H9 (cell line): ENCODE data around the gene IL20RB. TPM values are rescaled to one million over a fixed set of nuclear protein-coding genes. Genes with fewer than 3 reads are reported as not detected.

ENCODE experiments used
- DNase-seq: peaks from one replicate; pipeline ENCODE4 v3.0.0-alpha.2; 2017
- H2AFZ ChIP-seq: one replicate; pipeline ENCODE4 v1.6.1; 2013; ENCODE audit warnings: mild to moderate bottlenecking, low read length, control low read depth, moderate library complexity
- H2AK5ac ChIP-seq: 2 replicates; pipeline ENCODE4 v1.6.1; 2013; ENCODE audit warnings: low read length, control low read depth, mixed read lengths; ENCODE audit not compliant: insufficient read length
- H2BK120ac ChIP-seq: one replicate; pipeline ENCODE4 v1.6.1; 2013; ENCODE audit warnings: low read depth, mild to moderate bottlenecking, low read length, control low read depth, inconsistent platforms; ENCODE audit not compliant: poor library complexity, severe bottlenecking
- H2BK12ac ChIP-seq: 2 replicates; pipeline ENCODE4 v1.6.1; 2013; ENCODE audit warnings: low read length, control low read depth, mixed read lengths, low read depth; ENCODE audit not compliant: insufficient read length
- H2BK15ac ChIP-seq: 2 replicates; pipeline ENCODE4 v1.6.1; 2013; ENCODE audit warnings: low read depth, low read length, control low read depth
- H2BK20ac ChIP-seq: one replicate; pipeline ENCODE4 v1.6.1; 2013; ENCODE audit warnings: low read depth, mild to moderate bottlenecking, low read length, control low read depth, inconsistent platforms; ENCODE audit not compliant: poor library complexity, severe bottlenecking
- H2BK5ac ChIP-seq: 2 replicates; pipeline ENCODE4 v1.6.1; 2013; ENCODE audit warnings: low read length, control low read depth, mixed read lengths; ENCODE audit not compliant: insufficient read length
- H3K14ac ChIP-seq: 2 replicates; pipeline ENCODE4 v1.6.1; 2013; ENCODE audit warnings: low read length, control low read depth; ENCODE audit not compliant: insufficient read depth
- H3K18ac ChIP-seq: 2 replicates; pipeline ENCODE4 v1.6.1; 2013; ENCODE audit warnings: low read depth, mild to moderate bottlenecking, mixed read lengths, low read length, control low read depth; ENCODE audit not compliant: insufficient read length
- H3K23ac ChIP-seq: 2 replicates; pipeline ENCODE4 v1.6.1; 2013; ENCODE audit warnings: low read length, control low read depth, mixed read lengths, low read depth; ENCODE audit not compliant: insufficient read length
- H3K23me2 ChIP-seq: 2 replicates; pipeline ENCODE4 v1.6.1; 2013; ENCODE audit warnings: low read depth, mild to moderate bottlenecking, mixed read lengths, low read length, control low read depth; ENCODE audit not compliant: insufficient read length, poor library complexity, severe bottlenecking
- H3K27ac ChIP-seq: 2 replicates; pipeline ENCODE4 v1.5.1; 2013; ENCODE audit warnings: low read length, control low read depth, mixed read lengths, low read depth; ENCODE audit not compliant: insufficient read length
- H3K27me3 ChIP-seq: 2 replicates; pipeline ENCODE4 v1.6.1; 2013; ENCODE audit warnings: low read length, control low read depth, inconsistent platforms; ENCODE audit not compliant: insufficient read depth
- H3K4ac ChIP-seq: 2 replicates; pipeline ENCODE4 v1.6.1; 2013; ENCODE audit warnings: low read depth, mild to moderate bottlenecking, control low read depth, inconsistent platforms, low read length, moderate library complexity
- H3K4me1 ChIP-seq: 2 replicates; pipeline ENCODE4 v1.6.1; 2013; ENCODE audit warnings: low read length, control low read depth, inconsistent platforms; ENCODE audit not compliant: insufficient read depth
- H3K4me2 ChIP-seq: 2 replicates; pipeline ENCODE4 v1.6.1; 2013; ENCODE audit warnings: low read length, control low read depth, mixed read lengths; ENCODE audit not compliant: insufficient read length, insufficient read depth
- H3K56ac ChIP-seq: 2 replicates; pipeline ENCODE4 v1.6.1; 2013; ENCODE audit warnings: low read depth, mild to moderate bottlenecking, mixed read lengths, low read length, control low read depth; ENCODE audit not compliant: insufficient read length
- H3K79me1 ChIP-seq: 2 replicates; pipeline ENCODE4 v1.6.1; 2013; ENCODE audit warnings: low read depth, mild to moderate bottlenecking, moderate library complexity, low read length, control low read depth, inconsistent platforms; ENCODE audit not compliant: insufficient read depth, poor library complexity, severe bottlenecking
- H3K79me2 ChIP-seq: 2 replicates; pipeline ENCODE4 v1.6.1; 2013; ENCODE audit warnings: low read length, control low read depth, inconsistent platforms; ENCODE audit not compliant: insufficient read depth
- H3K9ac ChIP-seq: 2 replicates; pipeline ENCODE4 v1.6.1; 2013; ENCODE audit warnings: low read length, control low read depth, mixed read lengths; ENCODE audit not compliant: insufficient read length; ENCODE audit errors: extremely low read depth
- H3K9me3 ChIP-seq: one replicate; pipeline ENCODE4 v1.6.1; 2013; ENCODE audit warnings: low read depth, low read length, inconsistent platforms; ENCODE audit not compliant: control insufficient read depth
- H3T11ph ChIP-seq: one replicate; pipeline ENCODE4 v1.6.1; 2013; ENCODE audit warnings: mild to moderate bottlenecking, low read length, control low read depth, inconsistent platforms
- H4K20me1 ChIP-seq: one replicate; pipeline ENCODE4 v1.6.1; 2013; ENCODE audit not compliant: control insufficient read depth, insufficient read length, insufficient read depth
- H4K5ac ChIP-seq: 2 replicates; pipeline ENCODE4 v1.6.1; 2013; ENCODE audit warnings: low read depth, mild to moderate bottlenecking, mixed read lengths, low read length, control low read depth; ENCODE audit not compliant: insufficient read length
- H4K8ac ChIP-seq: replicated peaks from 2 replicates; pipeline ENCODE4 v1.6.1; 2013; ENCODE audit warnings: low read length, control low read depth, mixed read lengths, low read depth; ENCODE audit not compliant: insufficient read length
- H4K91ac ChIP-seq: 2 replicates; pipeline ENCODE4 v1.6.1; 2013; ENCODE audit warnings: low read depth, mild to moderate bottlenecking, moderate library complexity, mixed read lengths, low read length, control low read depth; ENCODE audit not compliant: insufficient read length
- H3K27ac Mint-ChIP-seq, 3 experiments: 2 replicates in 2 of 3; 3 replicates in 1 of 3; pipeline ENCODE4 v1.8.0; 2020 to 2021; ENCODE audit warnings: mixed read lengths in 3 of 3, mild to moderate bottlenecking in 1 of 3, moderate library complexity in 1 of 3
- H3K27me3 Mint-ChIP-seq: 2 replicates; pipeline ENCODE4 v1.8.0; 2021; ENCODE audit warnings: low read depth, mild to moderate bottlenecking, moderate library complexity, mixed read lengths
- H3K36me3 Mint-ChIP-seq, 3 experiments: 2 replicates in 2 of 3; 3 replicates in 1 of 3; pipeline ENCODE4 v1.8.0; 2020 to 2021; ENCODE audit warnings: low read depth in 3 of 3, mixed read lengths in 3 of 3; ENCODE audit not compliant: insufficient read depth in 1 of 3
- H3K4me1 Mint-ChIP-seq, 2 experiments: 2 replicates each; pipeline ENCODE4 v1.8.0; 2020; ENCODE audit warnings: mixed read lengths in 2 of 2
- H3K4me3 Mint-ChIP-seq, 2 experiments: 2 replicates in 1 of 2; 3 replicates in 1 of 2; pipeline ENCODE4 v1.8.0; 2020 to 2021; ENCODE audit warnings: mild to moderate bottlenecking in 2 of 2, mixed read lengths in 2 of 2, moderate library complexity in 1 of 2
- H3K9me3 Mint-ChIP-seq, 2 experiments: 2 replicates in 1 of 2; 3 replicates in 1 of 2; pipeline ENCODE4 v1.8.0; 2020; ENCODE audit warnings: mild to moderate bottlenecking in 2 of 2, mixed read lengths in 2 of 2, moderate library complexity in 1 of 2
- CTCF ChIP-seq: fragments of 200-600 bp; sonication (generic); conservative IDR thresholded peaks from 3 replicates; pipeline ENCODE4 v1.8.0; 2021; ENCODE audit warnings: antibody characterized with exemption, mild to moderate bottlenecking
- WGBS: extraction: QIAGEN DNeasy Blood & Tissue Kit; methylation state at CpG from one replicate; pipeline ENCODE4 v1.1.7; 2013; ENCODE audit warnings: missing lambda C conversion rate, low lambda C conversion rate, mixed read lengths; ENCODE audit not compliant: insufficient read length; ENCODE audit errors: extremely low coverage; 5-methylcytosine and 5-hydroxymethylcytosine counted together
- total RNA-seq: library from RNA; stranded (reverse); gene quantifications from 2 replicates; pipeline ENCODE4 v1.2.1, GENCODE V29; 2021

Gene IL20RB
- total RNA-seq, 1 experiment from 2014 or later, result 1.5 TPM

GRCh38 chr3:137020888-137021287 lies 63.1 kb downstream of the IL20RB start:
- WGBS, result no CpG with 5 or more reads among the region's 2 CpGs
- no peaks in the 10 kb centered on the region for H4K20me1 ChIP-seq
- no peaks in the 10 kb centered on the region for H3K4me1 ChIP-seq
- no peaks in the 10 kb centered on the region for H3K79me2 ChIP-seq
- H2BK15ac ChIP-seq, result no peak overlapping the region
- no peak overlapping the region for H3K23ac ChIP-seq
- H3K4ac ChIP-seq, result no peak overlapping the region
- H4K5ac ChIP-seq, result no peak overlapping the region
- H3K27me3 Mint-ChIP-seq, result no peaks in the 10 kb centered on the region; the same call in 1 of the 2 replicates
- H3K27ac Mint-ChIP-seq, result no peak overlapping the region
- DNase-seq, result no peak
- H2BK5ac ChIP-seq, result no peak overlapping the region
- H2AFZ ChIP-seq, result no peak overlapping the region
- peaks cover 0 to 5% (median 0%) of the 10 kb centered on the region in 3 experiments; a peak in 2 of 7 replicates for H3K36me3 Mint-ChIP-seq
- no peak overlapping the region for H4K8ac ChIP-seq
- H3K18ac ChIP-seq, result no peak overlapping the region
- no peak overlapping the region for H3K4me3 Mint-ChIP-seq
- H3K79me1 ChIP-seq, result no peaks in the 10 kb centered on the region
- peaks cover 11 to 12% of the 10 kb centered on the region in 2 experiments for H3K4me1 Mint-ChIP-seq
- no peak overlapping the region for H2BK12ac ChIP-seq
- no peak overlapping the region for H3K27ac ChIP-seq
- H2BK120ac ChIP-seq, result no peak overlapping the region
- no peak overlapping the region for H2BK20ac ChIP-seq
- no peak overlapping the region for H3K9ac ChIP-seq
- no peaks in the 10 kb centered on the region for H3K27me3 ChIP-seq
- no peaks in the 10 kb centered on the region for H3K23me2 ChIP-seq
- H4K91ac ChIP-seq, result no peak overlapping the region
- no peak overlapping the region for H3K56ac ChIP-seq
- H3K4me2 ChIP-seq, result no peak overlapping the region
- no peak overlapping the region for H3K14ac ChIP-seq
- H3T11ph ChIP-seq, result no peak overlapping the region
- no peak for TF ChIP-seq CTCF
- no peak overlapping the region for H2AK5ac ChIP-seq
- H3K9me3 Mint-ChIP-seq, result peaks cover 0 to 2% of the 10 kb centered on the region in 2 experiments; a peak in 2 of 5 replicates
- H3K9me3 ChIP-seq, result no peaks in the 10 kb centered on the region
